Islet of Langerhans (tissue), 1 donor: ENCODE measurements around the gene ZDHHC12.

Source experiments
- FAIRE-seq: peaks from one replicate; lab custom pipeline; 2011; peaks lifted over from hg19 to GRCh38; lab: Jason Lieb, UNC

ZDHHC12 gene

DNA sequence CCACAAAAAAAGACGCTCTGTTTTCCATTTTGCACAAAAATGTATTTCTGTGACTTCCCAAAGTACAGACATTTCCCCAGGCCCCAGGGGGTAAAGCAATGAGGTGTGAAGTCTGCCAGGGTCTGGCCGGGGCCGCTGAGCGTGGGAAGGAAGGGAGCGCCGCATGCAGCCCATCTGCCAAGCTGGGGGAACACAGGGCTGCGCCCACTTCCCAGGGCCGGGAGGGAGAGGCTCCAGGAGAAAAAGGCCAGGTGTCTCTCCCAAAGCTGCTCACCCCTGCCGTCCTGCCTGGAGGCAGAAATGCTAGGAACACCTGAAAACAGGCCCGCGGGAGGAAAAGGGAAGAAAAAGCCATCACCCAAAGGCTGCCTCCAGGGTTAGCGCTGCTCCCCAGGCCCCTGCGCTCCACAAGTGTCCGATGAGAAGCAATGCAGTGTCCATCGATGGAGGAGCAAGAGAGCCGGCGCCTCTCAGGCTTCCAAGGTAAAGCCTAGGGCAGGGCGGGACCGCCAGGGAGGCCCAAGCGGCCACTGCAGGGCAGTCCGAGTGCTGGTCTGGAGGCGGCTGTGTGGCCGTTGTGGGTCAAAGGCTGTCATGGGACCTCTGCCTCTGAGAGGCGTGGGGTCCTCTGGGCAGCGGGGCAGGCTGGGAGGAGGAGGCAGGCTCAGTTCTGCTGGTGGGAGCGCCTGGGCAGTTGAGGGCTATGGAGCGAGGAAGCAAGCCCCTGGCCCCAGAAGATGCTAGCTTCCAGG, 6.0 kb upstream of the ZDHHC12 start:
- FAIRE-seq, result no peak

GRCh38 chr9:128729302-128729701, 5.4 kb upstream of the ZDHHC12 start:
- no peak for FAIRE-seq

DNA sequence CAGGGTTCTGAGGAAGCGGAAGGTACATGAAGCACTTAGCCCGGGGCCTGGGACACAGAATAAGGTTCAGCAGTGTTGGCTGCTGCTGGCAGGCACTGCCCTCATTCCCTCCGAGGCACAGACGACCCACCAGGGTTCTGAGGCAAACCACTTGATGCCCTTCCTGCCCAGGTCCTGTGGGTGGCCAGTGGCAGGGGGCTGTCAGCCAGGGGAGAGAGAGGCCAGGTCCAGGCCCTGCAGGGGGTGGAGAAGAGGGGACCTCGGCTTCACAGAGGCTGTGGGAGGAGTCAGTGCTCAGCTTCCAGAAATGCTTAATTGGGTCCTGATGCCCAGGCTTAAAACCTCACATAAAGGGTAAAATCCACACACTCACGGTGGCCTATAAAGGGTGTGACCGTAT, 4.4 kb upstream of the ZDHHC12 start:
- no peak for FAIRE-seq

GRCh38 chr9:128727640-128728248, 3.8 kb upstream of the ZDHHC12 start:
- no peak for FAIRE-seq

DNA sequence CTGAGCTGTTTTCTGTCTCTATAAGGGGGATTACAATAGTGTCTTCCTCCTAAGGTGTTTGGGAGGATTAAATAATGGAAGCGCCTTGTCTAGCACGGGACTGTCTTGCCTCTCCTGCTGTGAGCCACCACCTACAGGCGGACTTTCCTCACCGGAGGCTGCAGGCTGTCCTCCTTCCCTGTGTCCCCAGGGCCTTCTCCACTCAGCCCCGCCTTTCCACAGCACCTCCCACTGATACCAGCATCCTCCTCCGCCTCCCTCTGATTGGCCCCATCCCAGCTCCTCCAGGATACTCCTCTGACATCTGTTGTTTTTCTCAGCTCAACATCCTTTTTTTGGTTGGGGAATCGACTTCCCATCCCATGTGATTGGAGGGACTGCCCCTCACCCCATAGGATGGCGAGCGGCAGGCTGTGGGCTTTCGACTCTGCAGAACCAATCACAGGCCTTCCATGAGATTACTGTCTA, 851 bp upstream of the ZDHHC12 start:
- FAIRE-seq, result no peak

GRCh38 chr9:128723352-128723865, 518 bp downstream of the ZDHHC12 start:
- FAIRE-seq, result no peak

- no peak for FAIRE-seq
Observed at GRCh38 chr9:128722380-128723351, 1.3 kb downstream of the ZDHHC12 start.

DNA sequence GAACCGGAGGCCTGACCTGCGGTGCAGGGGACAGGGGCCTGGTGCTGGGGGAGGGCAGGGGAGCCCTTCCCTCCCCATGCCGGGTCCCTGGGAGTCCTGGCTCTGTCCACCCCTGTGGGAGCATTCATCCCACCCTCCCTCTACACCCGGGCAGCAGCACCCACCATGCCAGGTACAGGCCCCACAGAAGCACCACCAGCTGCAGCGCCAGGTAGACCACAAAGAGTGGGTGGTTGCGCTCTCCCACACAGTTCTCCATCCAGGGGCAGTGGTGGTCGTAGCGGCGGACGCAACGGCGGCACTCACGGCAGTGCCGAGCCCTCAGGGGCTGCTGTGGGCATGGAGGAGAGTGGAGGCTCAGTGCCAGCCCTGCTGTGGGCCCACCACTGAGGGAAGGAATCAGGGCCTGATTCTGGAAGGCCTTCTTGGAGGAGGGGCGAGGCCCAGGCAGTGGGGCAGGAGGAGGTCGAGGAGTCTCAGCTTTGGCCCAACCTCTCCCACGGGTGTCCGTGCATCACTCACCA, 2.4 kb downstream of the ZDHHC12 start:
- FAIRE-seq, result no peak

GRCh38 chr9:128720841-128721486, 3.0 kb downstream of the ZDHHC12 start:
- FAIRE-seq, result no peak

DNA sequence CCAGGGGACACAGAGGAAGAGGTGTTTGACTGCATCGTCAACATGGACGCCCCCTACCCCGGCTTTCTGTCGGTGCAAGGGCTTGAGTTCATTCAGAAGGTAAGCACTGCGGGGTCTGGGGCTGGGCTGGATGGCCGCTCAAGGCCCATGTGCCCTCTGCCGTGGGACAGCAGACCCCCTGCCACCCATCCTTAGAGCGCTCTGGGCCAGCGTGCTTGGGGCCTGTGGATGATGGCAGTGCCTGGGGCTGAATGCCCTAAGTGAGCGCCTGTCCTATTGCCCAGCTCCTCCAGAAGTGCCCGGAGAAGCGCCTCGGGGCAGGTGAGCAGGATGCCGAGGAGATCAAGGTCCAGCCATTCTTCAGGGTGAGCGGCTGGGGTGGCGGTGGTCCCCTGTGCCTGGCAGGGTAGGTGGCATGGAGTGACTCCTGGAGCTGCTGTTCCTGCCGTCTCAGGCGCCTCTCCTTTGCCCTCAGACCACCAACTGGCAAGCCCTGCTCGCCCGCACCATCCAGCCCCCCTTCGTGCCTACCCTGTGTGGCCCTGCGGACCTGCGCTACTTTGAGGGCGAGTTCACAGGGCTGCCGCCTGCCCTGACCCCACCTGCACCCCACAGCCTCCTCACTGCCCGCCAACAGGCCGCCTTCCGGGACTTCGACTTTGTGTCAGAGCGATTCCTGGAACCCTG, 3.9 kb downstream of the ZDHHC12 start:
- no peak for FAIRE-seq

- FAIRE-seq, result no peak
Observed at GRCh38 chr9:128718475-128718874, 5.5 kb downstream of the ZDHHC12 start.

GRCh38 chr9:128718047-128718446, 5.9 kb downstream of the ZDHHC12 start:
- no peak for FAIRE-seq

- no peak for FAIRE-seq
Observed at GRCh38 chr9:128716581-128717254, 7.2 kb downstream of the ZDHHC12 start.

DNA sequence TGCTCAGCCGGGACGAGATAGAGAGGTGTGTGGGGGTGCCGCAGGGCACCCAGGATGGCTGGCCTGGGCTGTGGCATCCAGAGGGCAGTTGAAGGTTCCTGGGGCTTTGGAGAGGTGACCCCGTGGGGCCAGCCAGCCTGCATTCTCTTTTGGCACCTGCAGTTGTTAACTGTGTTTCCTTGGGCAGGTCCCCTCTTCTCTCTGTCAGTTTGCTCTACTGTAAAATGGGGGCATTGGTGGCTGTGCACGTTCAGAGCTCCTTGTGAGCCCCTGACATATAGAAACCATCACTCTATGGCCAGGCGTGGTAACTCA, 8.5 kb downstream of the ZDHHC12 start:
- no peak for FAIRE-seq

DNA sequence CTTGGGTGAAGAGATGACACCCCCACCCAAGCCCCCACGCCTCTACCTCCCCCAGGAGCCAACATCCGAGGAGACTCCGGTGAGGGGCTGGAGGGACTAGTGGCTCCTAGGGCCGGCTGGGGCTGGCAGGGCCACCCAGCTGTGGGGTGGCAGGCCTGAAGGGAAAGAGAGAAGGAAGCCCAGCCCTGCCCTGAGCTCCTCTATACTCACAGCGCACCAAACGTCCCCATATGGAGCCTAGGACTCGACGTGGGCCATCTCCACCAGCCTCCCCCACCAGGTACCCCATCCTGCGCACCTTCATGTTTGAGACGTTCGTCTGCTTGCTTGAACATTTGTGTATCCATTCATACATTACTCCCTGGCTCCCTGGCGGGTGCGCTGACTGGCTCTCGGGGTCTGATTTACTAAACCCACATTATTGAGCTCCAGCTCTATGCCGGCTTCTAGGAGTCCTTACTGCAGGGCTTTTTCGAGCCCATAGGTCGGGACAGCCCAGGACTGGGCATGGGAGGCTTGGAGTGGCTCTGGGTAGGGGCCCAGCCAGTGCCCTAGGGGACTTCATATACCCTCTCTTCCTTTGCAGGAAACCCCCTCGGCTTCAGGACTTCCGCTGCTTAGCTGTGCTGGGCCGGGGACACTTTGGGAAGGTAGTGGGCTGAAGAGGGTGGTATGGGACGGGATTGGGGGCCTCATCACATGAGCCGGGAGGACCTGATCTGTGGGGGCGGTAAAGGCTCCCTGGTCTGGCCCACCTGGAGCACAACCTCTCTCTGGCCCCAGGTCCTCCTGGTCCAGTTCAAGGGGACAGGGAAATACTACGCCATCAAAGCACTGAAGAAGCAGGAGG, 9.1 kb downstream of the ZDHHC12 start:
- no peak for FAIRE-seq

DNA sequence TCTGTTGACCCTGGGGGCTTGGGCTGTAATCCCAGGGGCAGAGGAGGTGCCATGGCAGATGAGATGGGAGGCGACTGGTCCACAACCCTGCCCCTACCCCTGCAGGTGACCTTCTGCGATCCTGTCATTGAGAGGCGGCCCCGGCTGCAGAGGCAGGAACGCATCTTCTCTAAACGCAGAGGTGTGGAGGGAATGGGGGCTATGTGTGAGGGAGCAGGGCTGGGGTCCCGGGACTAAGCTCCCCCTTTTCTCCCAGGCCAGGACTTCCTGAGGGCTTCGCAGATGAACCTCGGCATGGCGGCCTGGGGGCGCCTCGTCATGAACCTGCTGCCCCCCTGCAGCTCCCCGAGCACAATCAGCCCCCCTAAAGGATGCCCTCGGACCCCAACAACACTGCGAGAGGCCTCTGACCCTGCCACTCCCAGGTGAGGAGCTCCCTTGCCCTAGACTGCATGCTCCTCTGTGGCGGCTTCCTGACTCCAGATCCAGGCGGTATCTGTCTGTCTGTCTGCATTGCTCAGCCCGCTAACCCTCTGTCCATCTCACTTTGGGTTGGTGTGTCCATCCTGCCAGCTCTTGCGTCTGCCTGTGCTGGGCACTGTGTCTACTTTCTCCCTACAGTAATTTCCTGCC, 9.9 kb downstream of the ZDHHC12 start:
- FAIRE-seq, result no peak

DNA sequence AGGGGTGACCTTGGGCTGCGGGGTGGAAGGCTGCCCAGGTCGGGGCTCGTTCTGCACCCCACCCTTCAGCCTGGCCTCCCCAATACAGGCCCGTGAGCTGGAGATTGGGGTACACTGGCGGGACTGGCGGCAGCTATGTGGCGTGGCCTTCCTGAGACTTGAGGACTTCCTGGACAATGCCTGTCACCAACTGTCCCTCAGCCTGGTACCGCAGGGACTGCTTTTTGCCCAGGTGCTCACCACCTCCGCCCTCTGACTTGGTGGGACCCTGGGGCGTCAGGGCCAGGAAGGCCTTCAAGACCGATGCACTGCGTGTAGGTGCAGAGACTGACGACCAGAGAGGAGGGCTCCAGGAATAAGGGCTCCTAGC, 10.5 kb downstream of the ZDHHC12 start:
- no peak for FAIRE-seq

DNA sequence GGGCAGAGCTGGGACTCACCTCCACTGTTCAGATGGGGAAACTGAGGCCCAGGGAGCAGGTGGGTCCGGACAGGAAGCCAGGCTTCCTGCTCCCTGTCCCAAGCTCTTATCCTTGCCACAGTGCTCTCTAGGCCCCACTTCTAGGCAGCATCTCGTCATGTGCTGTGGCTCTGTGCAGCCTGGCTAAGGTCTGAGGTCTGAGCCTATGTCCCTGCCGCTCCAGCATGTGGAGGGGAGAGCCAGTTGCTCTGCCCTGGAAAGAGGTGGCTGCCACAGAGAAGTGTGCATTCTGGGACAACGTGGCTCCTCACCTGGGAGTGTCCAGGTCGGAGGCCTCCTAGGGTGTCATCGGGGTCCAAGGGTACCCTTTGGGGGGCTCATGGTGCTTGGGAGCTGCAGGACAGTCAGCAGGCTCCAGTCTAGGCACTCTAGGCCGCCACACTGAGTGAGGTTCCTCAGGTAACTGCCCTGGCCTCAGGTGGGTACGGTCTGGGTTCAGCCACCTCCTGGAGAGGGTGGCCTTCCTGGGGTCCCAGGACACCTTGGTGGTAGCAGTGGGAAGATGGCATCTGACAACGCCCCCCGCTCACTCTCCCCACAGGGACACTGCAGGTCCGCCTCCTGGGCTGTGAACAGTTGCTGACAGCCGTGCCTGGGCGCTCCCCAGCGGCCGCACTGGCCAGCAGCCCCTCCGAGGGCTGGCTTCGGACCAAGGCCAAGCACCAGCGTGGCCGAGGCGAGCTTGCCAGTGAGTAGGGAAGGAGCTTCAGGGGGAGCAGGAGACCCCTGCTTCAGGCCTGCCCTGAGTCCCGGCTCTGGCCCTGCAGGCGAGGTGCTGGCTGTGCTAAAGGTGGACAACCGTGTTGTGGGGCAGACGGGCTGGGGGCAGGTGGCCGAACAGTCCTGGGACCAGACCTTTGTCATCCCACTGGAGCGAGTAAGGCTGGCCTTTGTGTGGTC, 11.2 kb downstream of the ZDHHC12 start:
- FAIRE-seq, result no peak
